ENCODE measurements around the gene CXorf65.

Gene CXorf65

GRCh38 chrX:71111141-71111843 is 4.8 kb upstream of the CXorf65 start, which contains the start of gene IL2RG:
Gene IL2RG (minus strand): TSS chrX:71111577. CDS start chrX:71111539, 38 bp downstream.
- no peak within 1 kb of the TSS for H3K27ac ChIP-seq

GRCh38 chrX:71109051-71109450 is 2.5 kb upstream of the CXorf65 start:
- no peaks in the 10 kb centered on the region for H3K36me3 ChIP-seq
- TF ChIP-seq CTCF (IDR thresholded peaks at IDR 0.05; ENCODE audit: low read depth, low read length): no peak
- DNase-seq: no peak
- no peak overlapping the region for H3K4me3 ChIP-seq (ENCODE audit: low read depth, low read length)
- H3K9me3 ChIP-seq (ENCODE audit: severe bottlenecking): no peaks in the 10 kb centered on the region
- H3K27ac ChIP-seq: no peak overlapping the region
- H3K27me3 ChIP-seq (ENCODE audit: insufficient read depth, low read depth, severe bottlenecking): peaks cover 6% of the 10 kb centered on the region

More at GRCh38 chrX:71111141-71111843, 4.8 kb upstream of the CXorf65 start, which contains the start of gene IL2RG:
- no peak for DNase-seq
- Histone ChIP-seq H3K36me3 (no peaks in the 10 kb centered on the region), H3K4me3 (ENCODE audit: low read depth, low read length) (no peak within 1 kb of the TSS), H3K27me3 (ENCODE audit: insufficient read depth, low read depth, severe bottlenecking) (peaks cover 13% of the 10 kb centered on the region), H3K9me3 (ENCODE audit: severe bottlenecking) (no peaks in the 10 kb centered on the region)
- TF ChIP-seq CTCF (IDR thresholded peaks at IDR 0.05; ENCODE audit: low read depth, low read length): no peak

GRCh38 chrX:71107762-71108360 is 1.3 kb upstream of the CXorf65 start:
- Histone ChIP-seq H3K4me3 (ENCODE audit: low read depth, low read length) (no peak overlapping the region), H3K27me3 (ENCODE audit: insufficient read depth, low read depth, severe bottlenecking) (peaks cover 4% of the 10 kb centered on the region), H3K36me3 (no peaks in the 10 kb centered on the region), H3K9me3 (ENCODE audit: severe bottlenecking) (no peaks in the 10 kb centered on the region), H3K27ac (no peak overlapping the region)
- DNase-seq: no peak
- TF ChIP-seq CTCF (IDR thresholded peaks at IDR 0.05; ENCODE audit: low read depth, low read length): no peak

- no peak for DNase-seq
- Histone ChIP-seq H3K9me3 (ENCODE audit: severe bottlenecking) (no peaks in the 10 kb centered on the region), H3K36me3 (no peaks in the 10 kb centered on the region), H3K4me3 (ENCODE audit: low read depth, low read length) (no peak overlapping the region), H3K27ac (no peak overlapping the region), H3K27me3 (ENCODE audit: insufficient read depth, low read depth, severe bottlenecking) (peaks cover 4% of the 10 kb centered on the region)
- TF ChIP-seq CTCF (IDR thresholded peaks at IDR 0.05; ENCODE audit: low read depth, low read length): no peak
These were observed 705 bp upstream of the CXorf65 start for GRCh38 chrX:71107245-71107644.

- H3K4me3 ChIP-seq (ENCODE audit: low read depth, low read length): no peak overlapping the region
- H3K9me3 ChIP-seq (ENCODE audit: severe bottlenecking): no peaks in the 10 kb centered on the region
- no peaks in the 10 kb centered on the region for H3K36me3 ChIP-seq
- no peak for TF ChIP-seq CTCF (IDR thresholded peaks at IDR 0.05; ENCODE audit: low read depth, low read length)
- no peak overlapping the region for H3K27ac ChIP-seq
- no peaks in the 10 kb centered on the region for H3K27me3 ChIP-seq (ENCODE audit: insufficient read depth, low read depth, severe bottlenecking)
- DNase-seq: no peak
These were observed 912 bp downstream of the CXorf65 start for GRCh38 chrX:71105628-71106027.
